HepG2 (cell line): ENCODE measurements around the gene WBP1. TPM values are rescaled to one million over a fixed set of nuclear protein-coding genes. Genes with fewer than 3 reads are reported as not detected.
A peak's percentile ranks its signal among the peaks of the same experiment; 100 is the strongest.

Experiments used
- ARNT2 ChIP-seq: sonication (generic); formaldehyde crosslinking; IDR thresholded peaks from 2 replicates; pipeline ENCODE4 v1.8.0; 2022; ENCODE audit warnings: mild to moderate bottlenecking, low read depth, missing genetic modification reagents, moderate library complexity
- EP300 ChIP-seq, 3 experiments: sonication (generic) in 1 of 3; formaldehyde crosslinking in 1 of 3; IDR thresholded peaks; 2 replicates each; pipeline versions ENCODE4 v1.5.1 to v1.6.1; 2011 to 2020; ENCODE audit warnings: low read depth in 2 of 3, low read length in 2 of 3, borderline replicate concordance in 1 of 3, improper control_type of control experiment in 1 of 3, mild to moderate bottlenecking in 1 of 3, missing genetic modification reagents in 1 of 3, moderate library complexity in 1 of 3
- GPN1 ChIP-seq: sonication (generic); formaldehyde crosslinking; IDR thresholded peaks from 2 replicates; pipeline ENCODE4 v1.5.1; 2020; ENCODE audit warnings: missing genetic modification reagents, borderline replicate concordance
- NAIF1 ChIP-seq: sonication (generic); formaldehyde crosslinking; IDR thresholded peaks from 2 replicates; pipeline ENCODE4 v1.5.0; 2020; ENCODE audit warnings: mild to moderate bottlenecking, missing genetic modification reagents, borderline replicate concordance
- POLR2A ChIP-seq, 2 experiments: IDR thresholded peaks; 2 replicates each; pipeline ENCODE4 v1.6.1; 2011; ENCODE audit warnings: low read depth in 2 of 2, low read length in 2 of 2, mild to moderate bottlenecking in 1 of 2, moderate library complexity in 1 of 2; ENCODE audit not compliant: insufficient read depth in 1 of 2
- THYN1 ChIP-seq: sonication (generic); formaldehyde crosslinking; IDR thresholded peaks from 2 replicates; pipeline ENCODE4 v1.8.1; 2023; ENCODE audit warnings: low read depth, mild to moderate bottlenecking, moderate library complexity, missing genetic modification reagents, borderline replicate concordance
- ZBTB1 ChIP-seq: sonication (generic); formaldehyde crosslinking; IDR thresholded peaks from 2 replicates; pipeline ENCODE4 v1.4.0; 2020; ENCODE audit warnings: missing genetic modification reagents, borderline replicate concordance
- ZFY ChIP-seq: sonication (generic); formaldehyde crosslinking; IDR thresholded peaks from 2 replicates; pipeline ENCODE4 v1.4.0; 2020; ENCODE audit warnings: missing genetic modification reagents
- ZNF501 ChIP-seq: sonication (generic); formaldehyde crosslinking; IDR thresholded peaks from 2 replicates; pipeline ENCODE4 v1.5.1; 2020; ENCODE audit warnings: mild to moderate bottlenecking, moderate library complexity, missing genetic modification reagents
- ZNF737 ChIP-seq: sonication (generic); formaldehyde crosslinking; IDR thresholded peaks from 2 replicates; pipeline ENCODE4 v1.5.0; 2020; ENCODE audit warnings: missing genetic modification reagents, mild to moderate bottlenecking, borderline replicate concordance
- ZNF749 ChIP-seq: sonication (generic); formaldehyde crosslinking; IDR thresholded peaks from 2 replicates; pipeline ENCODE4 v1.8.0; 2022; ENCODE audit warnings: mild to moderate bottlenecking, missing genetic modification reagents, moderate library complexity, borderline replicate concordance
- polyA plus RNA-seq, 8 experiments: library from polyadenylated mRNA; depleted of rRNA in 3 of 8; stranded (reverse) in 7 of 8; unstranded in 1 of 8; fragments of >200 nt; fragmentation: Illumina TruSeq in 4 of 8; extraction: Trizol in 4 of 8; gene quantifications; 2 replicates each; pipeline versions ENCODE4 v1.2.1 to v1.2.3, GENCODE V29; 2011 to 2016; ENCODE audit warnings: low read depth in 4 of 8, missing spikeins in 1 of 8, mixed read lengths in 1 of 8; ENCODE audit not compliant: insufficient read depth in 1 of 8
- total RNA-seq, 5 experiments: library from RNA; depleted of rRNA; stranded (reverse); fragments of >200 nt; fragmentation: Illumina TruSeq; extraction: Trizol; gene quantifications; 2 replicates each; pipeline ENCODE4 v1.2.3, GENCODE V29; 2016; ENCODE audit warnings: low read depth in 1 of 5
- TF ChIP-seq, protein P1 (sequence below): sonication (generic); formaldehyde crosslinking; IDR thresholded peaks from 2 replicates; pipeline ENCODE4 v1.8.1; 2023; ENCODE audit warnings: mild to moderate bottlenecking, moderate library complexity, missing genetic modification reagents
- TF ChIP-seq, protein P2 (sequence below): sonication (generic); formaldehyde crosslinking; IDR thresholded peaks from 2 replicates; pipeline ENCODE4 v1.5.1; 2020; ENCODE audit warnings: mild to moderate bottlenecking, missing genetic modification reagents, moderate library complexity
- TF ChIP-seq, protein P3 (sequence below): sonication (generic); formaldehyde crosslinking; IDR thresholded peaks from 2 replicates; pipeline ENCODE4 v1.8.1; 2022; ENCODE audit warnings: mild to moderate bottlenecking, missing genetic modification reagents
- TF ChIP-seq, protein P4 (sequence below): sonication (generic); formaldehyde crosslinking; IDR thresholded peaks from 2 replicates; pipeline ENCODE4 v1.8.0; 2022; ENCODE audit warnings: low read depth, missing genetic modification reagents
- TF ChIP-seq, protein P5 (sequence below): sonication (generic); formaldehyde crosslinking; IDR thresholded peaks from 2 replicates; pipeline ENCODE4 v1.4.0; 2020; ENCODE audit warnings: missing genetic modification reagents, mild to moderate bottlenecking, borderline replicate concordance
- TF ChIP-seq, protein P6 (sequence below): sonication (generic); formaldehyde crosslinking; IDR thresholded peaks from 2 replicates; pipeline ENCODE4 v1.4.0; 2020; ENCODE audit warnings: missing genetic modification reagents

Gene WBP1
- total and polyA plus RNA-seq, 2 of the 13 experiments (the other 11 are each of a cell fraction or from before 2014, with no cell fraction given) = 38.8 to 85.7 TPM

DNA sequence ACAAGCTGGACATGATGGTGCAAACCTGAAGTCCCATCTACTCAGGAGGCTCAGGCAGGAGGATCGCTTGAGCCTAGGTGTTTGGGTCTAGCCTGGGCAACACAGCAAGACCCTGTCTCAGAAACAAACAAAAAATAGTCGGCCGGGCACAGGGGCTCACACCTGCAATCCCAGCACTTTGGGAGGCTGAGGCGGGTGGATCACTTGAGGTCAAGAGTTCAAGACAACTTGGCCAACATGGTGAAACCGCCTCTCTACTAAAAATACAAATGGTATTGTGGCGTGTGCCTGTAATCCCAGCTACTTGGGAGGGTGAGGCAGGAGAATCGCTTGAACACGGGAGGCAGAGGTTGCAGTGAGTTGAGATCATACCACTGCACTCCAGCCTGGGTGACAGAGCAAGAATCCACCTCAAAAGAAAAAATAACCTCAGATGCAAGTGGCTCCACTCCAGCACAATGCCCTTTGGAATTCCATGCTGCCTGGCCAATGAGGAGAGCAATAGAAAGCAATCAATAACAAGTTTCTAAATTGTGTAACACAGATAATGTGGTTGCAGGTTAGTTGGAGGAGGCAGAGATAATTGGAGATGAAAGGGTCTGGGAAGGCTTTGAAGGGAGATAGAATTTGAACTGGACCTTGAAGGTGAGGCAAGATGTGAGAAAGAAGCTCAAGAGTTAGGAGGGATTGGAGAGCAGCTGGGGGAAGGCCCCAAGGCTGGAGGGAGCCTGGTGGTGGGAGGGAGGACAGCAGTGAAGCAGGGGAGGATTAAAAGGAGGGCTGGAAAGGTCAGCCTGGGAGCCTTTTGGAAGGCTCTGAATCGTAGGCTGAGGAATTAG is 30.6 kb downstream of the WBP1 start (continued):
- TF ChIP-seq, protein P1, sequence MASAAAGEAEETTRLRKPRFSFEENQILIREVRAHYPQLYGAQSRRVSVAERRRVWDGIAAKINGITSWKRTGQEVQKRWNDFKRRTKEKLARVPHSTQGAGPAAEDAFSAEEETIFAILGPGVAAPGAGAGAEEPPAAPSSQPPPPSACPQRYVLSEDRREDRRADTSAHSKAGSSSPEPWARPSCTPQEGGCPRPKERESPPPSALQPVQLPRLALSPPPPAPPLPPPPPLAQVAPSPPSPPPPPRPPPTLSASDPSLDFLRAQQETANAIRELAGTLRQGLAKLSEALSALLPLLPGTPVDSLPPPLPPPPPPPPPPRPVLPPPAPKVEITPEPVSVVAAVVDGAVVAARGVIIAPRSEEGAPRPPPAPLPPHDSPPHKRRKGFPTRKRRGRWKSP (CRISPR knock-in tag) = 0 out of 2 replicates have a peak, but pooled peaks have one; percentile 11
- TF ChIP-seq, protein P2, sequence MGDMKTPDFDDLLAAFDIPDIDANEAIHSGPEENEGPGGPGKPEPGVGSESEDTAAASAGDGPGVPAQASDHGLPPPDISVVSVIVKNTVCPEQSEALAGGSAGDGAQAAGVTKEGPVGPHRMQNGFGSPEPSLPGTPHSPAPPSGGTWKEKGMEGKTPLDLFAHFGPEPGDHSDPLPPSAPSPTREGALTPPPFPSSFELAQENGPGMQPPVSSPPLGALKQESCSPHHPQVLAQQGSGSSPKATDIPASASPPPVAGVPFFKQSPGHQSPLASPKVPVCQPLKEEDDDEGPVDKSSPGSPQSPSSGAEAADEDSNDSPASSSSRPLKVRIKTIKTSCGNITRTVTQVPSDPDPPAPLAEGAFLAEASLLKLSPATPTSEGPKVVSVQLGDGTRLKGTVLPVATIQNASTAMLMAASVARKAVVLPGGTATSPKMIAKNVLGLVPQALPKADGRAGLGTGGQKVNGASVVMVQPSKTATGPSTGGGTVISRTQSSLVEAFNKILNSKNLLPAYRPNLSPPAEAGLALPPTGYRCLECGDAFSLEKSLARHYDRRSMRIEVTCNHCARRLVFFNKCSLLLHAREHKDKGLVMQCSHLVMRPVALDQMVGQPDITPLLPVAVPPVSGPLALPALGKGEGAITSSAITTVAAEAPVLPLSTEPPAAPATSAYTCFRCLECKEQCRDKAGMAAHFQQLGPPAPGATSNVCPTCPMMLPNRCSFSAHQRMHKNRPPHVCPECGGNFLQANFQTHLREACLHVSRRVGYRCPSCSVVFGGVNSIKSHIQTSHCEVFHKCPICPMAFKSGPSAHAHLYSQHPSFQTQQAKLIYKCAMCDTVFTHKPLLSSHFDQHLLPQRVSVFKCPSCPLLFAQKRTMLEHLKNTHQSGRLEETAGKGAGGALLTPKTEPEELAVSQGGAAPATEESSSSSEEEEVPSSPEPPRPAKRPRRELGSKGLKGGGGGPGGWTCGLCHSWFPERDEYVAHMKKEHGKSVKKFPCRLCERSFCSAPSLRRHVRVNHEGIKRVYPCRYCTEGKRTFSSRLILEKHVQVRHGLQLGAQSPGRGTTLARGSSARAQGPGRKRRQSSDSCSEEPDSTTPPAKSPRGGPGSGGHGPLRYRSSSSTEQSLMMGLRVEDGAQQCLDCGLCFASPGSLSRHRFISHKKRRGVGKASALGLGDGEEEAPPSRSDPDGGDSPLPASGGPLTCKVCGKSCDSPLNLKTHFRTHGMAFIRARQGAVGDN (CRISPR knock-in tag) = peak; percentile 38
- TF ChIP-seq THYN1 (0 out of 2 replicates have a peak, but pooled peaks have one; percentile 76), GPN1 (CRISPR knock-in tag) (no peak), ZNF749 (CRISPR knock-in tag) (no peak), POLR2A (IDR thresholded peaks at IDR 0.05; ENCODE audit: insufficient read depth in 1 of 2, low read depth in 2 of 2, low read length in 2 of 2) (peak; percentile 28 to 65; a peak in 1 of 4 replicates), ZNF501 (CRISPR knock-in tag) (0 out of 2 replicates have a peak, but pooled peaks have one; percentile 48), NAIF1 (CRISPR knock-in tag) (no peak), ZFY (0 out of 2 replicates have a peak, but pooled peaks have one; percentile 5), ARNT2 (CRISPR knock-in tag) (0 out of 2 replicates have a peak, but pooled peaks have one; percentile 17), ZBTB1 (CRISPR knock-in tag) (no peak), EP300 (IDR thresholded peaks at IDR 0.05; ENCODE audit: low read depth in 2 of 2, low read length in 2 of 2) (peak; percentile 92 to 98), EP300 (CRISPR knock-in tag; IDR thresholded peaks at IDR 0.05; ENCODE audit: borderline replicate concordance) (peak; percentile 92), ZNF737 (CRISPR knock-in tag) (no peak)
- TF ChIP-seq, protein P3, sequence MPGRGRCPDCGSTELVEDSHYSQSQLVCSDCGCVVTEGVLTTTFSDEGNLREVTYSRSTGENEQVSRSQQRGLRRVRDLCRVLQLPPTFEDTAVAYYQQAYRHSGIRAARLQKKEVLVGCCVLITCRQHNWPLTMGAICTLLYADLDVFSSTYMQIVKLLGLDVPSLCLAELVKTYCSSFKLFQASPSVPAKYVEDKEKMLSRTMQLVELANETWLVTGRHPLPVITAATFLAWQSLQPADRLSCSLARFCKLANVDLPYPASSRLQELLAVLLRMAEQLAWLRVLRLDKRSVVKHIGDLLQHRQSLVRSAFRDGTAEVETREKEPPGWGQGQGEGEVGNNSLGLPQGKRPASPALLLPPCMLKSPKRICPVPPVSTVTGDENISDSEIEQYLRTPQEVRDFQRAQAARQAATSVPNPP (CRISPR knock-in tag) = peak; percentile 89
- TF ChIP-seq, protein P4, sequence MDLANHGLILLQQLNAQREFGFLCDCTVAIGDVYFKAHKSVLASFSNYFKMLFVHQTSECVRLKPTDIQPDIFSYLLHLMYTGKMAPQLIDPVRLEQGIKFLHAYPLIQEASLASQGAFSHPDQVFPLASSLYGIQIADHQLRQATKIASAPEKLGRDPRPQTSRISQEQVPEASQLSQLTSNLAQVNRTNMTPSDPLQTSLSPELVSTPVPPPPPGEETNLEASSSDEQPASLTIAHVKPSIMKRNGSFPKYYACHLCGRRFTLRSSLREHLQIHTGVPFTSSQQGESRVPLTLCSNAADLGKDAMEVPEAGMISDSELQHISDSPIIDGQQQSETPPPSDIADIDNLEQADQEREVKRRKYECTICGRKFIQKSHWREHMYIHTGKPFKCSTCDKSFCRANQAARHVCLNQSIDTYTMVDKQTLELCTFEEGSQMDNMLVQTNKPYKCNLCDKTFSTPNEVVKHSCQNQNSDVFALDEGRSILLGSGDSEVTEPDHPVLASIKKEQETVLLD (CRISPR knock-in tag) = 0 out of 2 replicates have a peak, but pooled peaks have one; percentile 27
- TF ChIP-seq, protein P5, sequence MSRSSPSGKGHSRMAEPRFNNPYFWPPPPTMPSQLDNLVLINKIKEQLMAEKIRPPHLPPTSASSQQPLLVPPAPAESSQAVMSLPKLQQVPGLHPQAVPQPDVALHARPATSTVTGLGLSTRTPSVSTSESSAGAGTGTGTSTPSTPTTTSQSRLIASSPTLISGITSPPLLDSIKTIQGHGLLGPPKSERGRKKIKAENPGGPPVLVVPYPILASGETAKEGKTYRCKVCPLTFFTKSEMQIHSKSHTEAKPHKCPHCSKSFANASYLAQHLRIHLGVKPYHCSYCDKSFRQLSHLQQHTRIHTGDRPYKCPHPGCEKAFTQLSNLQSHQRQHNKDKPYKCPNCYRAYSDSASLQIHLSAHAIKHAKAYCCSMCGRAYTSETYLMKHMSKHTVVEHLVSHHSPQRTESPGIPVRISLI (CRISPR knock-in tag) = peak; percentile 66; the same call in 1 of the 2 replicates
- TF ChIP-seq, protein P6, sequence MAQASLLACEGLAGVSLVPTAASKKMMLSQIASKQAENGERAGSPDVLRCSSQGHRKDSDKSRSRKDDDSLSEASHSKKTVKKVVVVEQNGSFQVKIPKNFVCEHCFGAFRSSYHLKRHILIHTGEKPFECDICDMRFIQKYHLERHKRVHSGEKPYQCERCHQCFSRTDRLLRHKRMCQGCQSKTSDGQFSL (CRISPR knock-in tag) = no peak
